Aorta (tissue), 5 donors: ENCODE measurements around the gene FMNL3. TPM values are rescaled to one million over a fixed set of nuclear protein-coding genes. Genes with fewer than 3 reads are reported as not detected.

ENCODE experiments used
- ATAC-seq: fragments of 200-7000 bp; cut with Tn5 transposase; one replicate; pipeline ENCODE4 v1.9.1; 2022; ENCODE audit warnings: moderate library complexity; ENCODE audit not compliant: low FRiP score
- DNase-seq, 2 donors: peaks; one replicate each; pipeline ENCODE4 v3.0.0-alpha.2; 2020
- H3K27ac ChIP-seq, 2 donors: one replicate each; pipeline ENCODE4 v1.5.1; 2013; ENCODE audit warnings: low read length in 2 of 2, mild to moderate bottlenecking in 2 of 2, moderate library complexity in 2 of 2, control low read depth in 1 of 2, inconsistent platforms in 1 of 2, low read depth in 1 of 2
- H3K27me3 ChIP-seq, 2 donors: one replicate each; pipeline ENCODE4 v1.6.1; 2013; ENCODE audit warnings: control low read depth in 1 of 2, low read length in 1 of 2, mild to moderate bottlenecking in 1 of 2, moderate library complexity in 1 of 2; ENCODE audit not compliant: insufficient read depth in 2 of 2, control insufficient read depth in 1 of 2
- H3K36me3 ChIP-seq, 2 donors: one replicate each; pipeline ENCODE4 v1.6.1; 2013; ENCODE audit warnings: control low read depth in 1 of 2, low read length in 1 of 2, mild to moderate bottlenecking in 1 of 2; ENCODE audit not compliant: insufficient read depth in 2 of 2, control insufficient read depth in 1 of 2
- H3K4me1 ChIP-seq, 2 donors: one replicate each; pipeline ENCODE4 v1.6.1; 2013; ENCODE audit warnings: low read length in 2 of 2, control low read depth in 1 of 2, mild to moderate bottlenecking in 1 of 2, moderate library complexity in 1 of 2; ENCODE audit not compliant: insufficient read depth in 2 of 2, control insufficient read depth in 1 of 2
- H3K4me3 ChIP-seq, 2 donors: one replicate each; pipeline ENCODE4 v1.5.1; 2013; ENCODE audit warnings: low read length in 2 of 2, control low read depth in 1 of 2, mild to moderate bottlenecking in 1 of 2
- H3K9me3 ChIP-seq: one replicate; pipeline ENCODE4 v1.6.1; 2013; ENCODE audit warnings: mild to moderate bottlenecking, low read length; ENCODE audit not compliant: control insufficient read depth
- WGBS, 2 donors: extraction: QIAGEN DNeasy Blood & Tissue Kit; methylation state at CpG; one replicate each; pipeline ENCODE4 v1.1.7; 2013; 5-methylcytosine and 5-hydroxymethylcytosine counted together
- intact Hi-C, 2 donors: fragments of 100-400 bp; cut with DNase I; formaldehyde crosslinking; loops; one replicate each; pipeline versions ENCODE4 v1.14.2 to v1.15.0; 2022
- polyA plus RNA-seq, 2 donors: library from polyadenylated mRNA; stranded (reverse); fragments of 200-250 nt; gene quantifications; one replicate each; pipeline ENCODE4 v1.2.3, GENCODE V29; 2013
- total RNA-seq, 2 donors: library from RNA; stranded (reverse); fragmentation: NEBNext Ultra II Directional; extraction: Animal tissue kit (Norgen Biotek cat#: 25700); gene quantifications; one replicate each; pipeline ENCODE4 v1.2.1, GENCODE V29; 2021
- donor health status: healthy with polysubstance abuse.
- donor health status: Bipolar disorder and iron deficiency.
- donor health status: DM: no; HTN: no; CAD: no.
- donor health status: DM: no; HTN: no; CAD: no.
- donor health status: DM: yes; HTN: yes; CAD: no.

FMNL3 gene
- total and polyA plus RNA-seq, 4 donors, result 6.5 to 53.9 (median 20.9) TPM

DNA sequence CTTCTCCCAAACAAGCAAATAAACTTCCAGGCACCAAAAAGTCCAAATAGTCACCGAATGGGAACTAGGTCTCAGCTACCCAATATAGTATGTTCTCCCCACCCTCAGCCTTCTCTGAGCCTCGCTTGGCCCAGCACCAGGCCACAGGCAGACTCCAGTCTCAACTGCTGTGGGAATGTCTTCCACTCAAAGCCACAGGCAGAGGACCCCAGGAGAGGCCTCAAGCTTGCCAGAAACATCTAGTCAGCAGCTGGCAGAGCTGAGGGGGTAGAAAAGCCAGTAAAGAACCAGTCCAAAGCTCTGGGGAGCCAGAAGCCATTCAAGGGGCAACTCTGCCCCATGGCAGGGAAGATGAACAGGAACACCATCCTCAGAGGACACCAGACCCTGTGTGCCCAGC, 41.8 kb downstream of the FMNL3 start:
- Histone ChIP-seq H3K4me1 (no peaks in the 10 kb centered on the region), H3K36me3 (no peaks in the 10 kb centered on the region), H3K27me3 (no peaks in the 10 kb centered on the region), H3K9me3 (no peaks in the 10 kb centered on the region), H3K4me3 (no peak overlapping the region), H3K27ac (no peak overlapping the region)
- ATAC-seq (no peak), DNase-seq (peak in 1 of 2 donors; percentile 55)
- intact Hi-C loops, result no loop called here
- WGBS, 2 donors, result 43 to 58% methylated on average over 2 of the region's 2 CpGs

DNA sequence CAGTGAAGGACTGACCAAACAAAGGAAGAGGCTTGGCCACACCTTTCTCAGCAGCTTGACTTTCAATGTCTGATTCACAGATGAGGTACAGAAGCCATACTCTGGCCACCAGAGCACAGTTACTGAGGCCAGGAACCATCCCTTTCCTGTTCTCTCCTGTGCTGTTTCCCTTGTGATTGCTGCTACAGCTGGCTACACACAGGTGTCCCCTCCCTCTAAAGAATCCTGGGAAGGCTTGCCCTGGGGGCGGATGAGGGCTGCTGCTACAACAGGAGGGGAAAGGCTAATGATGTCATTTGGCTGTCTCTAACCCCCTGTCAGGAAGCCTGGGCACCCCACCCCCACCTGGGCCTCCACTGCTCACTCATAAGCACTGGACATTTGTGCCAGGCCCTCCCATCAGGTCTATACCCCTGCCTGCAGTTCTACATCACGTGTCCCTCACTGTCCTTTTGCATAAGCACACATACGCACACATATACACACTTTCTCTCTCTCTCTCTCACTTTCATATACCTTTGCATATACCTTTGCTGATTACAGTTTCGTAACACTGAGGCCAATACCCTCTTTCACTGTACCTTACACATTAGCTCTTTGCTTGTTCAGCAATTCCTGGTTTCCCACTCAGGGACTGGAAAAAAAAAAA, 42.5 kb downstream of the FMNL3 start:
- peak in 1 of 2 donors; percentile 23 for DNase-seq
- Histone ChIP-seq H3K27me3 (no peaks in the 10 kb centered on the region), H3K27ac (no peak overlapping the region), H3K4me1 (no peaks in the 10 kb centered on the region), H3K36me3 (no peaks in the 10 kb centered on the region), H3K4me3 (no peak overlapping the region), H3K9me3 (no peaks in the 10 kb centered on the region)
- 87 to 89% methylated on average over 4 of the region's 4 CpGs for WGBS, 2 donors
- intact Hi-C loops, result no loop called here
- no peak for ATAC-seq

DNA sequence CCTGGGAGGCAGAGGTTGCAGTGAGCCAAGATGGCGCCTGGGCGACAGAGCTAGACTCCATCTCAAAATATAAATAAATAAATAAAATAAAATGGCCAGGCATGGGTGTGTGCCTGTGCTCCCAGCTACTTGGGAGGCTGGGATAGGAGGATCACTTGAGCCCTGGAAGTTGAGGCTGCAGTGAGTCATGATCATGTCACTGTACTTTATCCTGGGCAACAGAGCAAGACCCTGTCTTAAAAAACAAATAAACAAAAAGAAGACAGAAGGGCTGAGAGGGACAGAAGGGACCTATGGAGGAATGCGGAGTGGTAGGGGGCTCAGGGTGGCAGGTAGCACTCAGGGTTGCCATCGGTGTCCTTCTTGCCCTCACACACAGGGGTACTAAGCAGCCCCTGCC, 43.0 kb downstream of the FMNL3 start:
- ATAC-seq, result no peak
- 98 to 99% methylated on average over 4 of the region's 4 CpGs for WGBS, 2 donors
- Histone ChIP-seq H3K4me3 (no peak overlapping the region), H3K36me3 (no peaks in the 10 kb centered on the region), H3K27me3 (no peaks in the 10 kb centered on the region), H3K4me1 (no peaks in the 10 kb centered on the region), H3K27ac (no peak overlapping the region), H3K9me3 (no peaks in the 10 kb centered on the region)
- intact Hi-C loops, result no loop called here
- DNase-seq, result peak in 1 of 2 donors; percentile 58

DNA sequence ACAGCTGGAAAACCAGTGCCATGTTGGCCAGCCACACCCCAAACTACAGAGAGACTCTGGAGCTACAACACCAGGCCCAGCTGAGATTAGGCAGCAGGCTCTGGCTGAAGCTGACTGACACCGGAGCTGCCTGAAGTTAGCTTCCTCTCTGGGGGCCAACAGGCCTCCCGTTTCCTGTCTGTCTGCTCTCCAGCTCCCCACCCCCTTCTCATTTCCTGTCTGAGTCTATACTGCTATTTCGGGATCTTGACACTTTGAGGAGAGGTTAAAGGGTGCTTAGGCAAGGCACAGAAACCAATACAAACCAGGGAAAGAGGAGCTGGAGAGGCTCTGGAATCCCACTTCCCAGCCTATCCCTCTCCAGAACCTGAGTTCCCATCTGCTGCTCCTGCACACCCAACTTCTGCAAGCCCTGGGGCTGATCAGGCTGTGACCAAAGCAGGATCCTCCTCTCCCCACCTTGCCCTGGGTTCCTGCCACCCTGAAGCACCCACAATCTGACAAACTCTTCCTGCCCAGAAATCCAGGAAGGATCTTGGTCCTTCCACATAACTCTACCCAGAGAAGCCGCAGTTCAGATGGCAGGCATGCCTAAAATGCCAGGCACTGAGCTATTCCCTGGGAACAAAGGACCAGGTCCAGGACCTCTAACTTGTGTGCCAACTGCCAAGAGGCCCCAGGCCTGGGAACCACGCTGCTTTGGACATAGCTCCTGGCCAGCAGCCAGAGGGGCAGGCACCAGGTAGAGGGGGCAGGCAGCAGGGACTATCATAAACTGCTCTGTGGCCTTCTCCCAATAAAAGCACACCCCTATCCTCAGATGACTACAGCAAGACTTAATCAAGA, 44.0 kb downstream of the FMNL3 start:
- WGBS, 2 donors, result 11 to 14% methylated on average over 5 of the region's 5 CpGs
- DNase-seq (peak; percentile 81 to 89), ATAC-seq (peak; percentile 78)
- intact Hi-C loops, result no loop called here
- H3K4me1 ChIP-seq, result no peaks in the 10 kb centered on the region
- no peaks in the 10 kb centered on the region for H3K9me3 ChIP-seq
- no peak overlapping the region for H3K4me3 ChIP-seq
- no peaks in the 10 kb centered on the region for H3K36me3 ChIP-seq
- H3K27me3 ChIP-seq, result no peaks in the 10 kb centered on the region
- H3K27ac ChIP-seq, result peak overlapping the region in 1 of 2 donors; percentile 54

DNA sequence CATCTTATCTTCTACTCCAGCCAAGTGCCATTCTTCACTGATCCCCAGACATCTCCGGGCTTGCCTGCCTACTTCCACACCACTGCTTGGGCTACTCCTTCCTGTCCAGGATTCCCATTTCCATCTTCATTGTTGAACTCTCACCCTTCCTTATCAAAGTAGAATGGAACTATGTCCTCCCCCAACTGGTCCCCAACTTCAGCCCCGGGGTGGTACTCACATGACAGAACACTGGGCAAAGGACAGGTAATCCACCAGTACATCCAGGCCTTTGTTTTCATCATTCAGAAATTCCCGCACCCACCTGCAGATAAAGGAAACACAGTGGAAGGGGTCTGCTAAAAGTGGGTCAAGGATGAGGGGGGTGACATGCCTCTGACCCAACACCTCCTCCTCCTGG, 45.5 kb downstream of the FMNL3 start:
- intact Hi-C loops, result no loop called here
- 95 to 98% methylated on average over 3 of the region's 3 CpGs for WGBS, 2 donors

DNA sequence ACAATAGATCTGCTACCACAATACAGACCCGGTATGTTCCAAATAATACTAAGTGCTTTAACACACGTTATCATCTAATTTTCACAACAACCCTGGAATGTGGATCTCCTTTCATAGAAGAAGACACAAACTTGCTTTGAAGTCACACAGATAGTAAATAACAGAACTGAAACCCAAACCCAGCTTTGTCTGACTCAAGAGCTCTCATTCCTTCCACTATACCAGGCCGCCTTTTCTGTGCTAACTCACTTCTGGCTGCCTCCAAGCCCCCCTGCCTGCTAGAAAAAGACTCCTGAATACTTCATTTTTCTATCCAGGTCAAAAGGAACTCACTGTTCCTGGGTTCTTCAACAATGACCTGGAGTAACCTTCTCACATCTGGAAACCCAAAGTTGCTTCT, 46.0 kb downstream of the FMNL3 start:
- Histone ChIP-seq H3K9me3 (no peaks in the 10 kb centered on the region), H3K36me3 (peaks cover 0 to 2% of the 10 kb centered on the region in 2 donors), H3K27me3 (no peaks in the 10 kb centered on the region), H3K27ac (no peak overlapping the region), H3K4me1 (no peaks in the 10 kb centered on the region), H3K4me3 (no peak overlapping the region)
- intact Hi-C loops, result no loop called here
- WGBS, 2 donors, result 93 to 95% methylated on average over 3 of the region's 3 CpGs
- no peak for DNase-seq
- no peak for ATAC-seq

More for the DNA sequence above, 45.5 kb downstream of the FMNL3 start:
- Histone ChIP-seq H3K4me1 (no peaks in the 10 kb centered on the region), H3K27ac (no peak overlapping the region), H3K4me3 (no peak overlapping the region), H3K9me3 (no peaks in the 10 kb centered on the region), H3K36me3 (peaks cover 0 to 1% of the 10 kb centered on the region in 2 donors), H3K27me3 (no peaks in the 10 kb centered on the region)
- no peak for ATAC-seq
- peak in 1 of 2 donors; percentile 15 for DNase-seq

DNA sequence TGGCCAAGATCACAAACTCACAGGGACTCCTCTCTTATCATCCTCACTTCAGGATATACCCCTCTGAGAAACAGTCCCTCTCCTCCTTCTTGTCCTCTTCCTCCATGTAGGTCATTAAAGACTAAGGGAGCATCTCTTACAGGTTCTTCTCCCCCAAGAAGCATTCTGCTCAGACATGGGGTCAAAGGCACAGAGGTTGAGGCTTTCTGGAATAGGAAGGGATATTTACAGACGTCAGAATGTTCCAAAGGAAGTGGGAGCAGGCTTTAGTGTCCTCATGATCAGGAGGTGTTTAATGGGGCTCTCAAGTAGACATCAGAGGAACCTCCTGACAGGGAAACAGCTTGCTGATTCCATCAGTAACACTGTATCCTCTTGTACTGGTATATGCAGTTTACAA, 47.5 kb downstream of the FMNL3 start:
- Histone ChIP-seq H3K4me1 (no peaks in the 10 kb centered on the region), H3K27ac (no peak overlapping the region), H3K4me3 (no peak overlapping the region), H3K36me3 (peaks cover 0 to 2% of the 10 kb centered on the region in 2 donors), H3K9me3 (no peaks in the 10 kb centered on the region), H3K27me3 (no peaks in the 10 kb centered on the region)
- WGBS, 2 donors, result 82 to 87% methylated on average over 1 of the region's 1 CpG
- ATAC-seq (no peak), DNase-seq (no peak)
- intact Hi-C loops, result no loop called here

DNA sequence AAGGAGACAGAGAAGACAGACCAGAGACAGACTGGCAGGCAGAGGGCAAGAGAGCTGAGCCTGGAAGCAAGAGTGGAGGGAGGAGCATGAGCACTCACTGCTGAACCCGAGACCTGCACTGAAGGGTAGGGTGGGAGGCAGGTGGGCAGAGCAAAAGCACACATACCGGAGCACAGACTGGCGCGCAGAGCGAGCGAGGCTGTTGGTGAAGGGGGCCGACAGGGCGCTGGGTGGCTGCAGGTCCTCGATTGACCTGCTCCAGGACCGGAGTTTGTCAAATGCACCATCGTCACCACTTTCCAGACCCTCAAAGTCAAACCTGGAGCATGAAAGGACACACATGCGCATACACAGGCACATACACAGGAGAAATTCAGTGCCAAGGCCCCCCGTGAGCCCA, 48.9 kb downstream of the FMNL3 start:
- Histone ChIP-seq H3K27me3 (no peaks in the 10 kb centered on the region), H3K4me1 (no peaks in the 10 kb centered on the region), H3K9me3 (no peaks in the 10 kb centered on the region), H3K4me3 (no peak overlapping the region), H3K36me3 (peaks cover 0 to 2% of the 10 kb centered on the region in 2 donors), H3K27ac (no peak overlapping the region)
- WGBS, 2 donors, result 97 to 99% methylated on average over 13 of the region's 13 CpGs
- ATAC-seq (no peak), DNase-seq (peak in 1 of 2 donors; percentile 43)
- intact Hi-C loops, result no loop called here
